Measurements from ENCODE around the gene RERG. TPM values are rescaled to one million over a fixed set of nuclear protein-coding genes. Genes with fewer than 3 reads are reported as not detected.

RERG gene
- total and polyA plus RNA-seq, 2 donors from 2014 or later (not counting 2 experiments from before 2014, with no cell fraction given), result not detected

Other genes with a start within 250 kb of the RERG start
- gene PDE6H, start 248.4 kb downstream of the RERG start, total RNA-seq, result not detected in 2 replicates
- gene PDE6H, start 248.4 kb downstream of the RERG start, polyA plus RNA-seq, result not detected in 2 replicates
- 0.03 and 0.07 TPM in 2 replicates for gene PTPRO, start 101.1 kb upstream of the RERG start, total RNA-seq
- 0.03 and 0.04 TPM in 2 replicates for gene PTPRO, start 101.1 kb upstream of the RERG start, polyA plus RNA-seq

All from foreskin keratinocyte (primary cell).